KMS-11 (cell line): ENCODE results near the gene ERICH3.

Source experiments
- H2AFZ ChIP-seq: fragments of 200-600 bp; sonication (generic); 2 replicates; pipeline ENCODE4 v1.6.1; 2016; ENCODE audit warnings: antibody characterized with exemption, mixed run types, low read depth
- H3K27ac ChIP-seq: fragments of 200-600 bp; sonication (generic); 2 replicates; pipeline ENCODE4 v1.6.1; 2016; ENCODE audit warnings: mild to moderate bottlenecking, mixed run types
- H3K27me3 ChIP-seq: fragments of 200-600 bp; sonication (generic); 2 replicates; pipeline ENCODE4 v1.6.1; 2017; ENCODE audit warnings: mild to moderate bottlenecking, low read depth, mixed run types, moderate library complexity; ENCODE audit not compliant: insufficient read depth
- H3K36me3 ChIP-seq: fragments of 200-600 bp; sonication (generic); 2 replicates; pipeline ENCODE4 v1.6.1; 2017; ENCODE audit warnings: mild to moderate bottlenecking, mixed run types; ENCODE audit not compliant: insufficient read depth
- H3K4me1 ChIP-seq: fragments of 200-600 bp; sonication (generic); 2 replicates; pipeline ENCODE4 v1.6.1; 2016; ENCODE audit warnings: mild to moderate bottlenecking, low read depth, mixed run types; ENCODE audit not compliant: poor library complexity, severe bottlenecking
- H3K4me2 ChIP-seq: fragments of 200-600 bp; sonication (generic); 2 replicates; pipeline ENCODE4 v1.7.0; 2016; ENCODE audit warnings: mild to moderate bottlenecking, mixed run types
- H3K4me3 ChIP-seq: fragments of 200-600 bp; sonication (generic); IDR thresholded peaks from 2 replicates; pipeline ENCODE4 v1.6.1; 2017; ENCODE audit warnings: low read depth, low read length, mixed read lengths; ENCODE audit not compliant: insufficient read depth
- H3K79me2 ChIP-seq: fragments of 200-600 bp; sonication (generic); 2 replicates; pipeline ENCODE4 v1.6.1; 2016; ENCODE audit warnings: low read depth, mixed run types; ENCODE audit not compliant: insufficient read depth
- H3K9ac ChIP-seq: fragments of 200-600 bp; sonication (generic); 2 replicates; pipeline ENCODE4 v1.6.1; 2016; ENCODE audit warnings: mild to moderate bottlenecking, mixed run types
- H4K20me1 ChIP-seq: fragments of 200-600 bp; sonication (generic); 2 replicates; pipeline ENCODE4 v1.6.1; 2016; ENCODE audit warnings: mild to moderate bottlenecking, mixed run types; ENCODE audit not compliant: insufficient read depth
- TF ChIP-seq, protein P1 (sequence below): fragments of 200-600 bp; sonication (generic); conservative IDR thresholded peaks from 2 replicates; pipeline ENCODE4 v1.6.1; 2017; ENCODE audit warnings: low read depth, mild to moderate bottlenecking, antibody characterized with exemption, low read length, moderate library complexity, mixed read lengths

Gene ERICH3

GRCh38 chr1:74618974-74619373 is 54.6 kb downstream of the ERICH3 start:
- H3K27ac ChIP-seq, result no peak overlapping the region
- peaks cover 13% of the 10 kb centered on the region for H3K4me1 ChIP-seq
- no peak overlapping the region for H3K4me3 ChIP-seq
- no peak overlapping the region for H3K4me2 ChIP-seq
- H2AFZ ChIP-seq, result no peak overlapping the region
- H3K9ac ChIP-seq, result no peak overlapping the region
- TF ChIP-seq, protein P1, sequence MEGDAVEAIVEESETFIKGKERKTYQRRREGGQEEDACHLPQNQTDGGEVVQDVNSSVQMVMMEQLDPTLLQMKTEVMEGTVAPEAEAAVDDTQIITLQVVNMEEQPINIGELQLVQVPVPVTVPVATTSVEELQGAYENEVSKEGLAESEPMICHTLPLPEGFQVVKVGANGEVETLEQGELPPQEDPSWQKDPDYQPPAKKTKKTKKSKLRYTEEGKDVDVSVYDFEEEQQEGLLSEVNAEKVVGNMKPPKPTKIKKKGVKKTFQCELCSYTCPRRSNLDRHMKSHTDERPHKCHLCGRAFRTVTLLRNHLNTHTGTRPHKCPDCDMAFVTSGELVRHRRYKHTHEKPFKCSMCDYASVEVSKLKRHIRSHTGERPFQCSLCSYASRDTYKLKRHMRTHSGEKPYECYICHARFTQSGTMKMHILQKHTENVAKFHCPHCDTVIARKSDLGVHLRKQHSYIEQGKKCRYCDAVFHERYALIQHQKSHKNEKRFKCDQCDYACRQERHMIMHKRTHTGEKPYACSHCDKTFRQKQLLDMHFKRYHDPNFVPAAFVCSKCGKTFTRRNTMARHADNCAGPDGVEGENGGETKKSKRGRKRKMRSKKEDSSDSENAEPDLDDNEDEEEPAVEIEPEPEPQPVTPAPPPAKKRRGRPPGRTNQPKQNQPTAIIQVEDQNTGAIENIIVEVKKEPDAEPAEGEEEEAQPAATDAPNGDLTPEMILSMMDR, result no peak
- no peaks in the 10 kb centered on the region for H4K20me1 ChIP-seq
- H3K79me2 ChIP-seq, result no peaks in the 10 kb centered on the region
- H3K27me3 ChIP-seq, result no peaks in the 10 kb centered on the region
- no peaks in the 10 kb centered on the region for H3K36me3 ChIP-seq

DNA sequence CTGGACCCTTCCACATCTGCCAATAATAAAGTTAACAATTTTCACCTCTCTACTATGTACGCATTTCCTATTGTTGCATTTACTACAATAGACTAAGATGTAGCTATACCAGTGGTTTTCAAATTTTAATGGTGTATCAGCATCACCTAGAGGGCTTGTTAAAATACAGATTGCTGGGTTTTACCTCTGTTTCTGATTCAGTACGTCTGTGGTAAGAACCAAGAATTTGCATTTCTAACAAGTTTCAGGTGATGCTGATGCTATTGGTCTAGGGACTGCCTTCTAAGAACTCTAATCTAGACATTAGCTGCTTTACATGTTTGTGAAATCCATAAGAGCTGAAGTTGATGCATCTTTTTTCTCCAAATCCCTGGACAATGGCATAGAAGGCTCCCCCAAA is 59.7 kb downstream of the ERICH3 start:
- TF ChIP-seq, protein P1, result no peak
- H3K79me2 ChIP-seq, result no peaks in the 10 kb centered on the region
- no peak overlapping the region for H3K9ac ChIP-seq
- no peak overlapping the region for H3K4me3 ChIP-seq
- H3K27me3 ChIP-seq, result no peaks in the 10 kb centered on the region
- H4K20me1 ChIP-seq, result no peaks in the 10 kb centered on the region
- H3K27ac ChIP-seq, result peak overlapping the region; percentile 85; the same call in 1 of the 2 replicates
- H3K36me3 ChIP-seq, result no peaks in the 10 kb centered on the region
- peaks cover 54% of the 10 kb centered on the region for H3K4me1 ChIP-seq
- H2AFZ ChIP-seq, result no peak overlapping the region
- H3K4me2 ChIP-seq, result peak overlapping the region; percentile 61

DNA sequence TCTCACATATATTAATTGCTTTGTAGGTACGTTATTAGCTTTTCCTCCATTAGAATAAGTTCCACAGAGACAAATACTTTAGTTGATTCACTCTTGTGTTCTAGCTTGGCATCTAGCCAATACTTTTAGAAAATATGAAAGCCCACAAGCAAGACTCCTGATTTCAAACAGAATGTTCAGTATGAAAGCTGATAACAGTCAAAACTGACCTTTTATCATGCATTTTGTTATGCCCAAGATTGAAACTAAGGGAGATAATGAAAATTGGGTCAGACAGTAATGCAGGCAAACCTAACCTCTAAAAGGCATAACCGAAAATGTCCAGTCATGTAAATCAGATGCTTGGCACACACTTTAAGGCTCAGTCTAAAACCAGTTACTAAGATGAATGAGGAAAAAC is 61.7 kb downstream of the ERICH3 start:
- Histone ChIP-seq H3K79me2 (no peaks in the 10 kb centered on the region), H3K36me3 (no peaks in the 10 kb centered on the region), H3K4me2 (peak overlapping the region; percentile 61), H4K20me1 (no peaks in the 10 kb centered on the region), H2AFZ (peak overlapping the region; percentile 55), H3K9ac (peak overlapping the region; percentile 33; the same call in 1 of the 2 replicates), H3K4me3 (no peak overlapping the region), H3K27me3 (no peaks in the 10 kb centered on the region), H3K27ac (peak overlapping the region; percentile 85), H3K4me1 (peaks cover 54% of the 10 kb centered on the region)
- TF ChIP-seq, protein P1, result no peak

- Histone ChIP-seq H3K36me3 (no peaks in the 10 kb centered on the region), H3K4me1 (peaks cover 54% of the 10 kb centered on the region), H3K4me3 (no peak overlapping the region), H2AFZ (no peak overlapping the region; the same call in 1 of the 2 replicates), H4K20me1 (no peaks in the 10 kb centered on the region), H3K27me3 (no peaks in the 10 kb centered on the region), H3K9ac (no peak overlapping the region), H3K4me2 (peak overlapping the region; percentile 61), H3K27ac (peak overlapping the region; percentile 85), H3K79me2 (no peaks in the 10 kb centered on the region)
- TF ChIP-seq, protein P1, result no peak
Measured at GRCh38 chr1:74610961-74611360, 62.6 kb downstream of the ERICH3 start.
